HG02571 (cell line): ENCODE results near the gene PRKRIP1.
"Not testable (repeated sequence)": the region's sequence is repeated elsewhere in the genome, so short reads cannot be mapped to it uniquely, and the experiment has no call there.

Source experiments
- ATAC-seq: cut with Tn5 transposase; IDR thresholded peaks from one replicate; pipeline ENCODE4 v1.9.1; 2021; ENCODE audit warnings: mild to moderate bottlenecking, moderate library complexity; ENCODE audit not compliant: unreplicated experiment

The PRKRIP1 gene

DNA sequence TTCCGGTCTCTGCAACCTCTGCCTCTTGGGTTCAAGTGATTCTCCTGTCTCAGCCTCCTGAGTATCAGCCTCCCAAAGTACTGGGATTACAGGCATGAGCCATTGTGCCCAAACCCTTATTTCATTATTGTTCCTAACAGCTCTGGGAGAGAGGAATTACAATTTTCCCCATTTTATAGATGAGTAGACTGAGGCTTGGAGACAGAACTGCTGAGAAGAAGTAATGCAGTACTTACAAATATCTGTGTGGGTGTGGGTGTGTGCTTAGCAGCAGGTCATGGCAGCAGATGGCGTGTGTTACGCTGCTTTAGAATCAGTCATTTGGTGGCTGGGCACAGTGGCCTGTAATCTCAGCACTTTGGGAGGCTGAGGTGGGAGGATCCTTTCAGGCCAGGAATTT is 7.4 kb downstream of the PRKRIP1 start:
- no peak for ATAC-seq

DNA sequence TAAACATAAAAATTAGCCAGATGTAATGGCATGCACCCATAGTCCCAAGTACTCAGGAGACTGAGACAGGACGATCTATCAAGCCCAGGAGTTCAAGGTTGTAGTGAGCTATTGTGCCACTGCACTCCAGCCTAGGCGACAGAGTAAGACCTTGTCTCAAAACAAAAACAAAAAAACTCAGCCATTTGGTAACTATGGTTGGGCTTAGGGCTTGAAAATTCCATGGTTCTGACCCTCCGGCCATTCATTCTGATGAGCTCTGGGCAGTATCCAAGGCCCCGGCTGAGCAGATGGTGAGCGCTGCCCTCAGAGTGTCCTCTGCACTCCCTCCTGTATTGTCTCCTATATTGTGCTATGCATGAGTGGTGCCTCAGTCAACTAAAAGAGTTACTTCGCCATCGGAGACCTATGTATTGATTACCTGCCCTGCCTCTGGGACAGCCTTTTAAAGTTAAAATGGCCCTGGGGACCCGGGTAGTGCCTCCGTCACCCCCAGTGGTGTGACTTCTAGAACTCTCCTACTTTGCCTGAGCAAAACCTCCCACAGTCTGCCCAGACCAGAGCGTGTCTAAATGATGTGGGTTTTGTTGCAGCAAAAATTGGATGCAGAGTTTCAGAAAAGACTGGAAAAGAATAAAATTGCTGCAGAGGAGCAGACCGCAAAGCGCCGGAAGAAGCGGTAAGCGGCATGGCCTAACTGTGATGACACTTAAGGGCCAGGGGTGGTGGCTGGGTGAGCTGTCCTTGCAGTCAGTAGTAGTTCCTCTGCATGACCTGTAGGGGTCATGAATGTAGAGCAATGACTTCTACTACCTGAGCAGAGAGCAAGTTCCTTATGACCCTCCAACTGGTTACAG is 8.1 kb downstream of the PRKRIP1 start:
- ATAC-seq, result peak; percentile 82

DNA sequence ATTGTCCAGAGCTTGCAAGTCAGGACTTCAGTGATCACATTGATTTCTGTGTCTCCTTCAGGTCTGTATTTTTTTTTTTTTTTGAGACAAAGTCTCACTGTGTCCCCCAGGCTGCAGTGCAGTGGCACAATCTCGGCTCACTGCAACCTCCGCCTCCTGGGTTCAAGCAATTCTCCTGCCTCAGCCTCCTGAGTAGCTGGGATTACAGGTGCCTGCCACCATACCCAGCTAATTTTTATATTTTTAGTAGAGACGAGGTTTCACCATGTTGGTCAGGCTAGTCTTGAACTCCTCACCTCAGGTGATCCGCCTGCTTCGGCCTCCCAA is 8.7 kb downstream of the PRKRIP1 start:
- not testable (repeated sequence) for ATAC-seq

DNA sequence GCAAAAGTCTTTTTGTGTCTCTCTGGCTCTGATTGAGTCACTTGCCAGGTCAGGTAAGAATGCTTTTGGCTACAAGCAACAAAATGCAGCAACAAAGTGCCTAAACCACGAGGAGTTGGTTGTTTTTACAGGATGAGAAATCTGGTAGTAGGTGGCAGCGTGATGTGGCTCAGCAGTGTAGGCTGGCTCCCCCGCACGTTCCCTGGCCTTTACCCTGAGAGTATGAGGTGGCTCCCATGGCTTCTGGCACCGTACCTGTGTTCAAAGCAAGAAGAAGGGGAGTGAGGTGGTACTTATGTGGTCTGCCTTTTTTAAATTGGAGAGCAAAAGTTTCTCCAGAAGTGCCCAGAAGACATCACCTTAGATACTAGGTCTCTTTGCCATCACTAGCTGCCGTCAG is 11.7 kb downstream of the PRKRIP1 start:
- no peak for ATAC-seq

DNA sequence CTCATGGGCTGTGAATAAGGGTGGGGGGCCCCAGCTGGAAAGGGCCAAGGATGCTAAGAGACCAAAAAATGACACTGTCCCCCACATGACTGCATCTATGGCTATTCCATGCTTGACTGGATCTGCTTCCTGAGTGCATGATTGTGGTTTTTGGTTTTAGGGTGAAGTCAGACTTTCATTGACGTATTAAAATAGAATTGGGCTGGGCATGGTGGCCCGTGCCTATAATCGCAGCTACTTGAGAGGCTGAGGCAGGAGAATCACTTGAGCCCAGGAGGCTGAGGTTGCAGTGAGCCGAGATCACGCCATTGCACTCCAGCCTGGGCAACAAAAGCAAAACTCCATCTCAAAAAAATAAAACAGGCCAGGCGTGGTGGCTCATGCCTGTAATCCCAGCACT is 12.4 kb downstream of the PRKRIP1 start:
- ATAC-seq, result not testable (repeated sequence)

DNA sequence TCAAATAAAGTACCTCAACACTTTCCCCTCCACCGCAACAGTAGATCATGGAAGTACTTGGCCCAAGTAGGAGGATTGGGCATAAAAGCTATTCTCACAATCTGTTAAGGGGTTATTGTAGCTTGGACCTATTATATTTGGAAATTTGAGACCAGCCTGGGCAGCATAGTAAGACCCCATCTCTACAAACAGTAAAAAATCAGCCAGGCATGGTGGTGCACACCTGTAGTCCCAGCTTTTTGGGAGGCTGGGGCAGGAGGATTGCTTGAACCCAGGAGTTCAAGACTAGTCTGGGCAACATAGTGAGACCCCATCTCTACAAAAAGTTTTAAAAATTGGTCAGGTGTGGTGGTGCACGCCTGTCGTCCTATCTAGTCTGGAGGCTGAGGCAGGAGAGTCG is 13.2 kb downstream of the PRKRIP1 start:
- ATAC-seq, result no peak

DNA sequence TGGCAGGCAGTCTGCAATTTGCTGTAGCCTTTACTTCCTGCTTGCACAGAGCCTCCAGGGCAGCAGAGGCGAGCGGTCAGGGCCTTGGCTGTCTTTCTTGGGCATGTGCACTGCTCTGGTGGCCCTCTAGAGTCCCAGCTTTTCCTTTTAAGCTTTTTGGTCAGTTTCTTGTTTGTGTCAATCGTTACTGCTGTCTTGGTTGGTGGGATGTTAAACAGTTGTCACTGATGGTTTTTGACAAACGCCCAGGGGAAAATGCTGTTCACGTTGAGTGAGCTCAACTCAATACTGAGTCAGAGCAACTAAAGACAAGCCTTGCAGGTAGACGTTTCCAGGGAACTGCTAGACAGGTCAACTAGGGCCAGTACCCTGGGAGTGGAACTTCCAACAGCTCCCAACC is 14.0 kb downstream of the PRKRIP1 start:
- ATAC-seq, result no peak

DNA sequence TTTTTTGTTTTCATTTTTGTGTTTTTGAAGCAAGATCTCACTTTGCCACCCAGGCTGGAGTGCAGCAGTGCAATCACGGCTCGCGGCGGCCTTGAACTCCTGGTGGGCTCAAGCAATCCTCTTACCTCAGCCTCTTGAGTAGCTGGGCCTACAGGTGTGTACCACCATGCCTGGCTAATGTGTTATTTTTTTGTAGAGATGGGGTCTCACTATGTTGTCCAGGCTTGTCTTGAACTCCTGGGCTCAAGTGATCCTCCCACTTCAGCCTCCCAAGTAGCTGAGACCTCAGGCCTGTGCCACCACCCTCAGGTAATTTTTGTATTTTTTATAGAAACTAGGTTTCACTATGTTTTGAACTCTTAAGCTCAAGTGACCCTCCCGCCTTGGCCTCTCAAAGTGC is 14.8 kb downstream of the PRKRIP1 start:
- ATAC-seq, result no peak

DNA sequence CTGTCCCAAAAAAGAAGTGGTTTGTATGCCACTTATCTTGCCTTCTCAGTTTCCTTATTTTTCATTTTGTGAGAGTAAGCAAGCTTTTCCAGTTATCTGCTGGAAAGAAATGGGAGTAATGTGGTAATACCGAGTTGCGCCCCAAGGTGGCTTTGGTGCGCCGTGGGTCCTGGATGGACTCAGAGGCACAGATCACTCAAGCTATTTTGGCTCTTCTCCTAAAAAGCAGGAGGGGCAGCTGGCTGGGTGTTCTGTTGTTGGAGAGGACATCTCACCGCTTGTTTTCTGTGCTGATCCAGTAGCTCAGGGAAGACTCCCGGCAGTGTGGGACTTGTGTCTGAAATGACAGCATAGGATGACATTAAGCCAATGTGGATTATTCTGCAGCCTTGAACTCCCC is 16.4 kb downstream of the PRKRIP1 start:
- ATAC-seq, result no peak

DNA sequence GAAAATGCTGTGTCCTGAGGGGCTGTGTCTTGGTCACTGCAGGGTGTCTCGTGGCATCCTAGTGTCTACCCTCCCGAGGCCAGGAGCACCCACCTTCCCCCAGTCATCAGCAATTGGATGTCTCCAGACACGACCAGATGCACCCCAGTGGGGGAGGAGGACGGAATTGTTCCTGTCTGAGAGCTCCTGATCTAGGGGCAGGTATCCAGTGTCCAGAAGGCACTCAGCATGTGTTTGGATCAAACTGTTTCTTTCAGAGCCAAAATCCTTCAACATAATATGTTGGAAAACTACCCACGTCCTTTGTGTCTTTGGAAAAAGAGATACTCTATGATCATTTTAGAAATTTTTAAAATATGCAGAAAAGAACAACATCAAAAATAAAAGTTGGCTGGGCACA is 16.9 kb downstream of the PRKRIP1 start:
- no peak for ATAC-seq

DNA sequence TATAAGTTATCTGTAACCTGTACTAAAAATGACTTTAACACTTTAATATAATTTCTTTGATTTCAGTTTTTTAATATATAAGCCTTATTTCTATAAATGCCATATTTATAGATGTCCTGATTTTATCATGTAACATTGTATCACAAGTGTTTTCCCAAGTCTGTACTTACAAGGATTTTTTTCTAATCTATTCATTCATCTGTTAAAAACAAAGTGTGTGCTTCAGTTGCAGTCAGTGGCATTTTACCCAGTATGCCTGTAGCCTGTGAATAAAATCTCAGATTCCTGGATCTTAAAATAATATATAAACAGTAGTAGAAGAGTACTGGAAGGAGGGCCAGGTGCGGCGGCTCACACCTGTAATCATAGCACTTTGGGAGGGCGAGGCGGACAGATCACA is 17.4 kb downstream of the PRKRIP1 start:
- no peak for ATAC-seq

DNA sequence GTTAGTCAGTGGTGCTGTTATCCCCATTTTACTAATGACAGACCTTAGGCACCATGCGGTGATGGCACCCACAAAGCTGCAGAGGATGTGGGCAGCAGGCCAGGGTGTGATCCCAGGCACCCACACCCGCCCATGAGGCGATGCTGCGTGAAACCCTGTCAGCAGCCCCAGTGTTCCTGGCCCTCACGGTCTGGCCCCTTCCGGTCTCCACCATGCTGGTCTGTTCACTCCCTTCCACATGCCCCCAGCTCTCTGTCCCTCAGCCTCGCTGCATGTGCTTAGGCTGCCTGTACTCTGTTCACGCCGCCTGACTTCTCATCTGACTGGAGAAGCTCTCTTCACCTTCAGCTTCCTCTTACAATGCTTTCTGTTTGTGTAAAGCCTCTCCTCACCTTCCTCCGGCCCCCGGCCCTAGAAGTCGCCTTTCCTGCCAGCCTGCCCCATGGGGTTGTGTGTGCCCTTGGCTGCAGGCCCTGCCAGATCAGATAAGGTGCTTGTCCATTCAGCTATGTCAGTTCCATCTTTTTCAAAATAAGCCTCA is 19.6 kb downstream of the PRKRIP1 start:
- no peak for ATAC-seq

DNA sequence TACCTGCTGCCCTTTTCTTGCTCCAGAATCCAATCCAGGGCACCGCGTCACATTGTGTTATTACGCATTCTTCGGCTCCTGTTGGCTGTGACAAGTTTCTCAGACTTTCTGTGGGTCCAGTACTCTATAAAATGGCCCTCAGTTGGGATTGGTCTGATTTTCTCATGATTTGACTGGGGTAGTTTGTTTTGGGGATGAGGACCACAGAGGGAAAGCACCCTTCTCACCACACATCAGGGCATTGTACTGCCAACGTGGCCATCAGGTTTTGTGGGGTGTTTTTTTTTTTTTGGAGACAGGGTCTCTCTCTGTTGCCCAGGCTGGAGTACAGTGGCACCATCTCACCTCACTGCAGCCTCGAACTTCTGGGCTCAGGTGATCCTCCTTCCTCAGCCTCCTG is 20.2 kb downstream of the PRKRIP1 start:
- ATAC-seq, result no peak

DNA sequence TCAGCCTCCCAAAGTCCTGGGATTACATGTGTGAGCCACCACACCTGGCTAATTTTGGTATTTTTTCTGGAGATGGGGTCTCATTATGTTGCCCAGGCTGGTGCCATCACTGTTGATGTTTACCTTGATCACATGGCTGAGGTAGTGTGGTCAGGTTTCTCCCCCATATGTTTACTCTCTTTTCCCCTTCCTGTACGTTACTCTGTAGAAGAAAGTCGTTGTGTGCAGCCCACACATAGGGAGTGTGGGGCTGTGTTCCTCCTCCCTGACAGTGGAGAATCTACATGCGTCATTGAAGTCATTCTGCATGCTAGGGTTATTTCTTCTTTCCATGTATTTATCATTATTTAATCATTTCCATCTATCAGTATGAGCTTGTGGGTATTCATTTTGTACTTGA is 20.9 kb downstream of the PRKRIP1 start:
- no peak for ATAC-seq

DNA sequence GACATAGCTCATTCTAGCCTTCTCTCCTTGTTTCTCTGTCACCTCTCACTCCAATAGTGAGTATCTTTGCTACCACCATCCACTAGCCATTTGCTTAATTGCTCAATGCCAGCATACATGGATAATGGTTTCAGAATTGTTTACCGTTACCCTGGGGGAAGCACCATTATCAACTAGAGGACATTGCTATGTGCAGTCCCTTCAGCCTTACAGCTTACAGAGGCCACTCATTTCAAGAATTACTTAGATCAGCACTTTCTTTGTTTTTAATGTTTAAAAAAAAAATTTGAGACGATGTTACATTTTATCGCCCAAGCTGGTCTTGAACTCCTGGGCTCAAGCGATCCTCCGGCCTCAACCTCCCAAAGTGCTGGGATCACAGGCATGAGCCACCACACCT is 22.4 kb downstream of the PRKRIP1 start:
- no peak for ATAC-seq

DNA sequence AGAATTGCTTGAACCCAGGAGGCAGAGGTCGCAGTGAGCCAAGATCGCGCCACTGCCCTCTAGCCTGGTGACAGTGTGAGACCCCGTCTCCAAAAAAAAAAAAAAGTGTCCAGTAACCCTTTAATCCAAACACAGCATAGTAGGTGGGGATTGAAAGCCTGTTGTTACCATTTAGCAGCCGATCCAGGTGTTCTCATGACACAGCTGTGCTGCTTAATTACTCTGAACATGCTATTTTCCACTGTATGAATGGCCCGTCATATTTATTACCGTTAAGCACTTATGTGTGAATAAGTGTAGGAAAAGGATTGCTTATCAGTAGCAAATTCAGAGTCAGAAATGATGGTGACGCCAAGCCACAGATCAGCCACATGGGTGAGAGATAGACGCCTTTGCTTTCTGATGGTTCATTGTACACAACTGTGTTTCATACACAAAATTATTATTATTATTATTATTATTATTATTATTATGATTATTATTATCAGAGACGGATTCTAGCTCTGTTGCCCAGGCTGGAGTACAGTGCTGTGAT is 25.6 kb downstream of the PRKRIP1 start:
- ATAC-seq, result no peak

DNA sequence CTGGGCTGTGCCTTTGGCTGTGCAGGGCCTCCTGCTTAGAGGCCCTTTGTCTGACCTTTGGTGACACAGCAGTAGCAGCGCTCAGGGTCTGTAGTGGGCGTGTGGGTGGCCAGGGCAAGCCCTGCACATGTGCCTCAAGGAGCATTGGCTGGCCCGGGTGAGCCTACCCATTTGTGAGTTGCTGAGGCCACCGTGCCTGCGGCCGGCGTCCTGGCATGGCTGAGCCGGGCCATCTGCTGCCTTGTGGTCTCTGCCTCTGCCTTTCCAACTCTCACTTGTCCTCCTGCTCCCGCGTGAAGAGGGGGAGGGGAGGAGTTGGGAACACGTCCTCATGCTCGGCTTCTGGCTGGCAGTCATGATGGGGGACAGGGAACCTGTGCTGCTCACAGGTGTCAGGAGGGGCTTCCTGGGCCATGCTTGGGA is 28.0 kb downstream of the PRKRIP1 start:
- no peak for ATAC-seq

DNA sequence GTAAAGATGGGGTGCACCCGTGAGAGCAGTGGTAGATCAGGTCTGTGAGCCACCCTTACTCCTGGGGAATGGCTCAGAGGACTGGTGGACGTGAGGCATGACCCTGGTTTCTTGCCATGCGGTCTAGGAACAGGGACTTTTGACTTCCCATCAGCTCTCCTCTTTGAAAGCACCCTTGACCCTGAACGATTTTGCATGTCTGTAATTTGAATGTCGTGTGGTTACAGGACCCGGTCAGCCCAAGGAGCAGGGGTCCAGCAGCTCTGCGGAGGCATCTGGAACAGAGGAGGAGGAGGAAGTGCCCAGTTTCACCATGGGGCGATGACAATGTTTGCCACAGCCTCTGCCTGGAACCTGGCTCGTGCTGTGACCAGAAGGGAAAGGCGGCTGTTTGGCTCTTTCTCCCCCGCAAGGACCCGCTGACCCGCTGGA is 28.6 kb downstream of the PRKRIP1 start:
- peak; percentile 31 for ATAC-seq

DNA sequence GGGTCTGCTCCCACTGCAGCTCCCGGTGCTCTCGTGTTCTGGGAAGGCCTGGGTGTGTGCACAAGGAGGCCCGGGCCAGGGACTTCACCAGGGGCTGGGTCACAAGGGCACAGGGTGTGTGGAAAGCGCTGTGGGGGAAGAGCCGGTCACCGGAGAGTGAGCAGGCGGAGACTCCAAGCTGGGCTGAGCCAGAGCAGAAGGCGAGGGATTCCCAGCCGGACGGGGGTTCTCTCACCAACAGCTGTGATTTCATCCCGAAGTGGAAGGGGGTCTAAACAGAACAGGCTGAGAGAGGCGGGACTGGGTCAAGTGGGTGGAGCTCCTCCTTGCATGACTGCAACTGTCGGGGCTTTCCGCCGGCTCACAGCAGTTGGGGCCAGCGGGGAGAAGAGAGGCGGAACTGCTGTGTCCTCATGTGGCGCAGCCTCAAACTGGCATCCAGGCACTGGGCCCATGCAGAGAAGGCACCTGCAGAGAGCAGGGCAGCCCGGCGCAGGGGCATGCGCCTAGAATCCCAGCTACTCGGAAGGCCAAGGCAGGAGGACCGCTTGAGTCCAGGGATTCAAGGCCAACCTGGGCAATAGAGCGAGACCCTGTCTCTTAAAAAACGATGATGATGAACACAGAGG is 29.6 kb downstream of the PRKRIP1 start:
- ATAC-seq, result peak; percentile 49

DNA sequence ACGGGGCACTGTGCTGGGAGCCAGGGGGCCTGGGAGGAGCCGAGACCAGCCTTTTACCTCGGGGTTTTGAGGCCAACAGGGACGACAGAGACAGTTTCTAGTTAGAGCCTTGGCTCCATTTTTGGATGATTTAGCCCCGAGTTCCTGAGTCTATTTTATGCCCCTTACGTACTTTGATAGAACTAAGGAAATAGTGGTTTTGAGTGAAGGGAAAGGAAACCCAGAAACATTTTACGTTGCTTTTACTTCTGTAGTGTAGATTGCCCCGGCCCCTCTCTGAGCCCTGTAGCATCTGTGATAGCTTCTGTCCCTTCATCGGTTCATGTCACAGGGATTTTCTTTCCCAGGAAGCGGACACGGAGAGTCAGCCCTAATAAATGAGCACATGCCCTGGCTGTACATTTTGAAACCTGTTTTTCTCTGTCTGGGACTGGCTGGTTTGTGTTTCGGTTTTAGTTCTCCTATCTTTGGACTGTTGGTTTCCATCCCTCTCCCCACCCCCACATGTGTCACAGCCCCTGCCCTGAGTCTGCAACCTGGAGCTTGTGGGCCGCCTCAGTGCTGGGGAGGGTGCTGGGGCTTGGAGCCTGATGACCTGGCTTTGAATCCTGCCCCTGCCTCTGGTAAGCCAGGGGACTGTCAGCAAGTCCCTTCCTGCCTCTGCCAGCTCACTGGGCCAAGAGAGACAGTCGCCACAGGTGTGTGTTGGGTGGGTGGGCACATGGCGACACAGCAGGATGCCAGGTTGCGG is 30.3 kb downstream of the PRKRIP1 start:
- peak; percentile 48 for ATAC-seq

DNA sequence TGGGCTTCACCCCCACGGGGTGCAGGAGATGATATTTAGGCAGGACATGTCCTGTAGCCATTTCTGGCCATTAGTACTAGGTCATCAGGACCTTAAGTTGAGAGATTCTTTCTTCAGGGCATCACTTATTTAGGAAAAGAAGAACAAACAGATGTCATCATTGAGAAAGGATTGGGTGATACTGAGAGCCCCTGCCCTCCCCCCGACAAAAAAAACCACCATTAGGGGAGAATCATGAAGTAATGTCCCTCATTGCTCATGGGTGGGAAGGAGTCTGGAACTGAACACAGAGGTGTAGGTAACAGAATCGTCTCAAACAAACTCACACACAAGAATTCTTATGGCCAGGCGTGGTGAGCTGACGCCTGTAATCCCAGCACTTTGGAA is 30.8 kb downstream of the PRKRIP1 start:
- no peak for ATAC-seq
